Natural killer cell (primary cell): ENCODE results near the gene CIPC. TPM values are rescaled to one million over a fixed set of nuclear protein-coding genes. Genes with fewer than 3 reads are reported as not detected.

Source experiments
- ATAC-seq, 3 donors: fragments of 150-1000 bp in 2 of 3; fragments of 200-7000 bp in 1 of 3; cut with Tn5 transposase; 1 replicate in 1 of 3; 2 replicates in 2 of 3; pipeline ENCODE4 v1.10.0; 2021; ENCODE audit warnings: mild to moderate bottlenecking in 2 of 3, moderate library complexity in 2 of 3
- DNase-seq, 2 donors: peaks; one replicate each; pipeline versions ENCODE4 v3.0.0 to v3.0.0-alpha.2; 2013 to 2021; ENCODE audit warnings: mixed read lengths in 1 of 2
- H3K27ac ChIP-seq: one replicate; pipeline ENCODE4 v1.5.1; 2013; ENCODE audit warnings: mild to moderate bottlenecking, low read length
- H3K27me3 ChIP-seq: one replicate; pipeline ENCODE4 v1.6.1; 2013; ENCODE audit warnings: low read length; ENCODE audit not compliant: control insufficient read depth, insufficient read depth
- H3K36me3 ChIP-seq: one replicate; pipeline ENCODE4 v1.6.1; 2013; ENCODE audit warnings: low read length; ENCODE audit not compliant: control insufficient read depth, insufficient read depth
- H3K4me1 ChIP-seq: one replicate; pipeline ENCODE4 v1.6.1; 2013; ENCODE audit warnings: low read length; ENCODE audit not compliant: control insufficient read depth, insufficient read depth
- H3K4me3 ChIP-seq: one replicate; pipeline ENCODE4 v1.5.1; 2013; ENCODE audit warnings: low read length
- H3K9me3 ChIP-seq: one replicate; pipeline ENCODE4 v1.6.1; 2013; ENCODE audit warnings: low read length; ENCODE audit not compliant: control insufficient read depth, insufficient read depth
- H3K27ac Mint-ChIP-seq, 2 donors: one replicate each; pipeline ENCODE4 v1.8.0; 2022; ENCODE audit warnings: mild to moderate bottlenecking in 2 of 2, mixed read lengths in 2 of 2, moderate library complexity in 1 of 2
- H3K27me3 Mint-ChIP-seq, 2 donors: one replicate each; pipeline ENCODE4 v1.8.0; 2022; ENCODE audit warnings: low read depth in 2 of 2, mixed read lengths in 2 of 2
- H3K36me3 Mint-ChIP-seq: one replicate; pipeline ENCODE4 v1.8.0; 2022; ENCODE audit warnings: mixed read lengths
- H3K4me1 Mint-ChIP-seq, 2 donors: one replicate each; pipeline ENCODE4 v1.8.0; 2022; ENCODE audit warnings: mixed read lengths in 2 of 2
- H3K4me3 Mint-ChIP-seq: one replicate; pipeline ENCODE4 v1.8.0; 2022; ENCODE audit warnings: mild to moderate bottlenecking, moderate library complexity, mixed read lengths
- H3K9me3 Mint-ChIP-seq, 2 donors: one replicate each; pipeline ENCODE4 v1.8.0; 2022; ENCODE audit warnings: mixed read lengths in 2 of 2
- CTCF ChIP-seq: fragments of 200-600 bp; IDR thresholded peaks from one replicate; pipeline ENCODE4 v1.8.0; 2022; ENCODE audit warnings: antibody characterized with exemption
- WGBS: methylation state at CpG from one replicate; pipeline ENCODE4 v1.1.7; 2013; ENCODE audit warnings: missing lambda C conversion rate; ENCODE audit not compliant: insufficient coverage; 5-methylcytosine and 5-hydroxymethylcytosine counted together
- intact Hi-C: fragments of 100-400 bp; cut with micrococcal nuclease; formaldehyde crosslinking; loops from one replicate; pipeline ENCODE4 v1.14.2; 2022
- total RNA-seq, 4 donors: library from RNA; stranded (reverse); fragments of 120-200 nt in 1 of 4; gene quantifications; one replicate each; pipeline versions ENCODE4 v1.2.3 to v1.2.4, GENCODE V29; 2013 to 2022

CIPC gene
- total RNA-seq, 3 donors from 2014 or later (not counting 1 experiment from before 2014, with no cell fraction given): 7.1 to 10.0 (median 9.9) TPM

DNA sequence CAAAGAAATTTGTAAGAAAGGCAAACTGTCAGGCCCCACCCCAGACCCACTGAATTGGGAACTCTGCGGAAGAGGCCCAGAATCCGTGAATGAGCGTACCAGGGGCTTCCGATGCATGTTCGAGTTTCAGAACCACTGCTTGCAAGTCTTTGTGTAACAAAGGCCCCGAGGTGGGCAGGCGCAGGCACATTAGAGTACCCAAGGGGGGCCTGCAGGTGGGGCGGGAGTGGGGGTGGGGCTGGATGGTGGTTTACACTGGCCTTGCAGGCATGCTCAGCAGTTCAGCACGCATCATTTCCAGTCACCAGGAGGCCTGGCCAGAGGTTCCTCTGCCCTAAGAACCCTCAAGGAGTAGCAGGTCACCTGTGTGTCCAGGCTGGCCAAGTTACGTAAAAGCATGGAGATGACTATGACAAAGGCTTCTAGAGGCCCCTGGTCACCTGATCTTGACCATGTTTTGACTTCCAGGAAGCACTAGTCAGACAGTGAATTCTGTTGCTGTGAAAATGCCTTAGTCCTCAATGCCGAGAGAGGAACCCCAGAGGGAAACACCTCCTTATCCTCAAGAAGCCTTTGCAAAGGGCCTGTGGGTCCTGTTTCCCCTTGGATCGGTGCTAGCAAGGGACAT is 36.3 kb upstream of the CIPC start:
- Histone ChIP-seq H3K4me3 (no peak overlapping the region), H3K36me3 (no peaks in the 10 kb centered on the region), H3K27ac (no peak overlapping the region), H3K9me3 (no peaks in the 10 kb centered on the region), H3K4me1 (no peaks in the 10 kb centered on the region), H3K27me3 (no peaks in the 10 kb centered on the region)
- H3K9me3 Mint-ChIP-seq: no peaks in the 10 kb centered on the region
- H3K27ac Mint-ChIP-seq: no peak overlapping the region
- no peak overlapping the region for H3K4me3 Mint-ChIP-seq
- no peaks in the 10 kb centered on the region for H3K27me3 Mint-ChIP-seq
- peaks cover 0 to 9% of the 10 kb centered on the region in 2 donors for H3K4me1 Mint-ChIP-seq
- no peak for TF ChIP-seq CTCF
- ATAC-seq: no peak
- intact Hi-C loops: no loop called here
- H3K36me3 Mint-ChIP-seq: no peaks in the 10 kb centered on the region
- DNase-seq: no peak
- WGBS: 92% methylated on average over 12 of the region's 12 CpGs

- intact Hi-C loops: no loop called here
- no peak overlapping the region for H3K4me3 ChIP-seq
- H3K36me3 Mint-ChIP-seq: no peaks in the 10 kb centered on the region
- H3K27me3 ChIP-seq: no peaks in the 10 kb centered on the region
- no peaks in the 10 kb centered on the region for H3K9me3 ChIP-seq
- no peaks in the 10 kb centered on the region for H3K9me3 Mint-ChIP-seq
- no peaks in the 10 kb centered on the region for H3K4me1 ChIP-seq
- no peak overlapping the region for H3K27ac ChIP-seq
- no peak for TF ChIP-seq CTCF
- H3K27ac Mint-ChIP-seq: no peak overlapping the region
- no peak for DNase-seq
- no peak for ATAC-seq
- no peaks in the 10 kb centered on the region for H3K36me3 ChIP-seq
- H3K27me3 Mint-ChIP-seq: no peaks in the 10 kb centered on the region
- WGBS: 61% methylated on average over 3 of the region's 3 CpGs
- H3K4me1 Mint-ChIP-seq: peaks cover 0 to 9% of the 10 kb centered on the region in 2 donors
- no peak overlapping the region for H3K4me3 Mint-ChIP-seq
These were observed 35.8 kb upstream of the CIPC start for GRCh38 chr14:77062261-77062660.

GRCh38 chr14:77063571-77064171 is 34.4 kb upstream of the CIPC start:
- no peak overlapping the region for H3K27ac Mint-ChIP-seq
- ATAC-seq (no peak), DNase-seq (no peak)
- Histone ChIP-seq H3K27me3 (no peaks in the 10 kb centered on the region), H3K27ac (no peak overlapping the region), H3K36me3 (no peaks in the 10 kb centered on the region), H3K9me3 (no peaks in the 10 kb centered on the region), H3K4me3 (no peak overlapping the region), H3K4me1 (no peaks in the 10 kb centered on the region)
- no peaks in the 10 kb centered on the region for H3K36me3 Mint-ChIP-seq
- intact Hi-C loops: no loop called here
- 80% methylated on average over 10 of the region's 10 CpGs for WGBS
- peaks cover 0 to 14% of the 10 kb centered on the region in 2 donors for H3K4me1 Mint-ChIP-seq
- H3K27me3 Mint-ChIP-seq: peaks cover 0 to 4% of the 10 kb centered on the region in 2 donors
- no peak for TF ChIP-seq CTCF
- no peaks in the 10 kb centered on the region for H3K9me3 Mint-ChIP-seq
- H3K4me3 Mint-ChIP-seq: no peak overlapping the region
